ENCODE data around the gene BCL2L12.

BCL2L12 gene

DNA sequence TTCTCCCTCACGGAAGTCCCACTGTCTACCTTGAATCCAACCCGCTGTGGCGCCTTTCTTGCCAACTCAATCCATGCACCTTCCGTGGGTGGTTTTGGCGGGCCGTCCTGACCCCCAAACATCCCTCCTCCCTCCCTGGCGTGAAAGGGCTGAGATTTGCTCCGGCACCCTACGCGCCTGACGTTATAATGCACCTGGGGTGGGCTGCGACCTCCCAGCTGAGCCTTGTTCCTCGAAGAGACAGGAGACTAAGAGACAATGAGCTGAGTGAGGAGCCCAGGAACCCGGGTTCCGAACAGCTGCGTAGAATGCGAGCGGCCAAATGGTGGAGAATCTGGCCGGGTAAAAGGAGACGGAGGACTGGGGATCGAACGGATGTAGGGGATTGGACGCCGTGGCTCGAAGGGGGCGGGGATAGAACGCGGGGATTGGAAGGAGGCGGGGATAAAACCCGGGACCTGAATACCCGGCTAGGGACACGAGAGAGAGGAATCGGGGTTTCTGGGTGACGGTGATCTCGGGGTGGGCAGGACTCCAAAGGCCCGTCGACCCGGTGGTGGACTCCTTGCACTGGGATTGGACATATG is 25.0 kb downstream of the BCL2L12 start, which contains the start of gene CPT1C:
TSS of gene CPT1C (plus strand) at position 461 of the 587 bp plus-strand sequence. CDS start 1,137 bp downstream, outside the sequence.
- CTCF ChIA-PET = no interaction called here
- POLR2A ChIA-PET = no interaction called here
- TF ChIP-seq L3MBTL2 (conservative IDR thresholded peaks at IDR 0.05) = no peak
- no peak for TF ChIP-seq TARDBP (IDR thresholded peaks at IDR 0.05)
- no peak for TF ChIP-seq CTBP1 (IDR thresholded peaks at IDR 0.05; ENCODE audit: borderline replicate concordance)
- no peak for TF ChIP-seq SUZ12 (IDR thresholded peaks at IDR 0.05)
- no peak for TF ChIP-seq ELF4 (IDR thresholded peaks at IDR 0.05)
- TF ChIP-seq ARNT (IDR thresholded peaks at IDR 0.05) = no peak
- DNase-seq (ENCODE audit: extremely low spot score) = no peak

DNA sequence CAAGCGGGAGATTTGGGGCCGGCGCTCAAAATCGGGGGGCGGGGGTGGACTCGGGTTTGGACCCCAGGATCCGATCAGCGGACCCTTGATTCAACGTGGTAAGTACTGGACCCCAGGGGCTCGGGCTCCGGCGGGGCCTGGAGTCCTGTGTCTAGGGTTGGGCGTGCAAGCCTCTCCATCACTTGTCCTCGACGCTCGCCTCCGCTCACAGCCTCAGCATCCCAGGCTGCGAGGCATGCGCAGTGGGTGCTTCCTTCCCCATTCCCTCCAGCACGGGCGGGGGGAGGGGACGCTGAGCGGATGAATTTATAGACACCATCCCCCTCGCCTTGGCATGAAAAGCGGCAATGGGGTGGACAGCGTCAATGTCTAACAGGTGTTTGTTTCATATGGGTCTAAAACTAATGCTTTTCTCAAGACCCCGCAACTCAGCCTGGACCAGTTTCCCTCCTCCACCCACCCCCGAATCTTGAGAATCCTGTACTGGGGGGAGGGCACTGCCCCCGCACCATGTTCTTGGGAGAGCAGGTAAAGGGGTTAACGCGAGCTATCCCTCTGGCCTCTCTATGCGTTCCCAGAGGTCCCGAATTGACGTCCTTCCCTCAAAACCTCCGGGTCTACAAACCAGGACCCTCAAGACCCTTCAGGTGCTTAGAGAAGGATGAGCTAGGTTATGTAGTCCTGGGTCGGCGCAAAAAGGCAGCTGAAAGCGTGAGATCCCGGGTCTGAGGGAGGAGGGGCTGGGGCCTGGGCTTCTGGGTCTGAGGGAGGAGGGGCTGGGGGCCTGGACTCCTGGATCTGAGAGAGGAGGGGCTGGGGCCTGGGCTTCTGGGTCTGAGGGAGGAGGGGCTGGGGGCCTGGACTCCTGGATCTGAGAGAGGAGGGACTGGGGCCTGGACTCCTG is 25.8 kb downstream of the BCL2L12 start:
- ChIA-PET POLR2A (no interaction called here), CTCF (no interaction called here)
- no peak for DNase-seq (ENCODE audit: extremely low spot score)
- TF ChIP-seq NFRKB (IDR thresholded peaks at IDR 0.05) (no peak), SP1 (IDR thresholded peaks at IDR 0.05) (no peak)

DNA sequence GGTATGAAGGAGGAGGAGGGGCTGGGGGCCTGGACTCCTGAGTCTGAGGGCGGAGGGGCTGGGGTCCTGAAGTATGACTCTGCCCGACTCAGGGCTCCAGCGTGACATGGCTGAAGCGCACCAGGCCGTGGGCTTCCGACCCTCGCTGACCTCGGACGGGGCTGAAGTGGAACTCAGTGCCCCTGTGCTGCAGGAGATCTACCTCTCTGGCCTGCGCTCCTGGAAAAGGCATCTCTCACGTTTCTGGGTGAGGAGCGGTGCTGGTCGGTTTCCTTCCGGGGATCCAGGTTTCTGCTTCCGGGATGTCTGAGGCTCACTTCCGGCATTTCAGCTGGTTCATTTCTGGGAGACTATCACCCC is 26.4 kb downstream of the BCL2L12 start:
- TF ChIP-seq HDGF (IDR thresholded peaks at IDR 0.05; ENCODE audit: borderline replicate concordance) (no peak), FOXK2 (IDR thresholded peaks at IDR 0.05) (no peak), SP1 (IDR thresholded peaks at IDR 0.05) (no peak), ELF4 (IDR thresholded peaks at IDR 0.05) (no peak), CTBP1 (IDR thresholded peaks at IDR 0.05; ENCODE audit: borderline replicate concordance) (no peak), ZNF384 (IDR thresholded peaks at IDR 0.05) (no peak), L3MBTL2 (conservative IDR thresholded peaks at IDR 0.05) (no peak), FOXM1 (IDR thresholded peaks at IDR 0.05; ENCODE audit: borderline replicate concordance) (no peak), ARNT (IDR thresholded peaks at IDR 0.05) (no peak), TARDBP (IDR thresholded peaks at IDR 0.05) (no peak)
- DNase-seq (ENCODE audit: extremely low spot score) = no peak
- CTCF ChIA-PET = no interaction called here
- POLR2A ChIA-PET = interaction anchor here (0.8 kb wide), 1 partner anchor 14 kb away, joined by 4 read pairs; no protein-coding TSS in a partner anchor

DNA sequence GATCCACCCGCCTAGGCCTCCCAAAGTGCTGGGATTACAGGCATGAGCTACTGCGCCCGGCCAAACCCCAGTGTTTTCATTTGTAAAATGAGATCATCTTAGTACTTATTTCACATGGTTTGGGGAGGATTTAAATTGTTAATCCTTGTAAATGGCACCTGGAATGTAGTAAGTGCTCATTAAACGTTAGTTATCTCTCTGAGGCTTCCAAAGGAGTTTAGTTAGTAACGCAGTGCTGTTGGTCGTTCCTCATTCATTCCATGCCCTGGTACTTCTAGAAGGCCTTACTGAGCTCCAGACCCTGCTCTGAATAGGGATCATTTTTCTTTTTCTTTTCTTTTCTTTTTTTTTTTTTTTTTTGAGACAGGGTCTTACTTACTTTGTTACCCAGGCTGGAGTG is 30.4 kb downstream of the BCL2L12 start:
- no peak for DNase-seq (ENCODE audit: extremely low spot score)
- CTCF ChIA-PET = interaction anchor here (0.7 kb wide), 1 partner anchor 187 kb away, joined by 5 read pairs; no protein-coding TSS in a partner anchor
- TF ChIP-seq ELF4 (IDR thresholded peaks at IDR 0.05) = no peak
- TF ChIP-seq ZNF384 (IDR thresholded peaks at IDR 0.05) = no peak
- no peak for TF ChIP-seq FOXK2 (IDR thresholded peaks at IDR 0.05)
- TF ChIP-seq NFRKB (IDR thresholded peaks at IDR 0.05) = no peak
- TF ChIP-seq, protein P1, sequence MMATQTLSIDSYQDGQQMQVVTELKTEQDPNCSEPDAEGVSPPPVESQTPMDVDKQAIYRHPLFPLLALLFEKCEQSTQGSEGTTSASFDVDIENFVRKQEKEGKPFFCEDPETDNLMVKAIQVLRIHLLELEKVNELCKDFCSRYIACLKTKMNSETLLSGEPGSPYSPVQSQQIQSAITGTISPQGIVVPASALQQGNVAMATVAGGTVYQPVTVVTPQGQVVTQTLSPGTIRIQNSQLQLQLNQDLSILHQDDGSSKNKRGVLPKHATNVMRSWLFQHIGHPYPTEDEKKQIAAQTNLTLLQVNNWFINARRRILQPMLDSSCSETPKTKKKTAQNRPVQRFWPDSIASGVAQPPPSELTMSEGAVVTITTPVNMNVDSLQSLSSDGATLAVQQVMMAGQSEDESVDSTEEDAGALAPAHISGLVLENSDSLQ (IDR thresholded peaks at IDR 0.05) = no peak
- no peak for TF ChIP-seq HDGF (IDR thresholded peaks at IDR 0.05; ENCODE audit: borderline replicate concordance)
- no peak for TF ChIP-seq BHLHE40 (IDR thresholded peaks at IDR 0.05; ENCODE audit: borderline replicate concordance)
- TF ChIP-seq TARDBP (IDR thresholded peaks at IDR 0.05) = no peak
- TF ChIP-seq LEF1 (IDR thresholded peaks at IDR 0.05; ENCODE audit: borderline replicate concordance) = no peak
- POLR2A ChIA-PET = no interaction called here

DNA sequence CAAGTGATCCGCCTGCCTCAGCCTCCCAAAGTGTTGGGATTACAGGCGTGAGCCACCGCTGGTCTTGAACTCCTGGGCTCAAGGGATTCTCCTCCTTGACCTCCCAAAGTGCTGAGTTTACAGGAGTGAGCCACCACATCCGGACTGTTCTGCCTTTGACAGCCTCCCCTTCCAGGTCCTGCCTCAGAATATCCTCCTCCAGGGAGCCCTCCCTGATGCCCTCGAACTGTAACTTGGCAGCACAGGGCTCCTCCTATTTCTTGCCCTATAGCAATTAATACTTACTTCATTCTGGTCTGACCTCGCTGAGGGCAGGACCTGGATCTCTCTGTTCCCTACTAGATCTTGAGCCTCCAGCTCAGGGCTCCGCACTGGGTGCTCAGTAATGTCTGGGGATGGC is 31.1 kb downstream of the BCL2L12 start:
- ChIA-PET POLR2A (no interaction called here), CTCF (no interaction called here)
- TF ChIP-seq BHLHE40 (IDR thresholded peaks at IDR 0.05; ENCODE audit: borderline replicate concordance) (no peak), TARDBP (IDR thresholded peaks at IDR 0.05) (no peak), LEF1 (IDR thresholded peaks at IDR 0.05; ENCODE audit: borderline replicate concordance) (no peak), FOXA1 (IDR thresholded peaks at IDR 0.05) (no peak), FOXM1 (IDR thresholded peaks at IDR 0.05; ENCODE audit: borderline replicate concordance) (no peak), L3MBTL2 (conservative IDR thresholded peaks at IDR 0.05) (no peak), NFRKB (IDR thresholded peaks at IDR 0.05) (no peak), SP1 (IDR thresholded peaks at IDR 0.05) (no peak), CTBP1 (IDR thresholded peaks at IDR 0.05; ENCODE audit: borderline replicate concordance) (no peak), ZNF384 (IDR thresholded peaks at IDR 0.05) (no peak), SUZ12 (IDR thresholded peaks at IDR 0.05) (no peak)
- TF ChIP-seq, protein P1 (IDR thresholded peaks at IDR 0.05) = no peak
- no peak for DNase-seq (ENCODE audit: extremely low spot score)

DNA sequence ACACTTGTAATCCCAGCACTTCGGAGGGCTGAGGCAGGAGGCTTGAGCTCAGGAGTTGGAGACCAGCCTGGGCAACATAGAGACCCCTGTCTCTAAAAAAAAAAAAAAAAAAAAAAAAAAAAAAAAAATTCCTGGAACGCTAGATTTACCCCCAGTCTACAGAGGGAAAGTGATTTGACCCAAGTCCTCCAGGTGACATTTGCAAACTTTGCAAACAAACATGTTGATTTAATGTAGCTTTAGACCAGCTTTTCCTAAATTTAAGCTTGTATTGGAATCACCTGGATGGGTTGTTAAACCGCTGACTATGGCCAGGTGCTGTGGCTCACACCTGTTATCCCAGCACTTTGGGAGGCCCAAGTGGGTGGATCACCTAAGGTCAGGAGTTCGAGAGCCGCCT is 33.6 kb downstream of the BCL2L12 start:
- no peak for DNase-seq (ENCODE audit: extremely low spot score)
- CTCF ChIA-PET = interaction anchor here (0.8 to 1.4 kb wide), 2 partner anchors 18 to 27 kb away, joined by 3 read pairs; no protein-coding TSS in a partner anchor
- TF ChIP-seq ZNF384 (IDR thresholded peaks at IDR 0.05) (no peak), TARDBP (IDR thresholded peaks at IDR 0.05) (no peak), SUZ12 (IDR thresholded peaks at IDR 0.05) (no peak), FOXM1 (IDR thresholded peaks at IDR 0.05; ENCODE audit: borderline replicate concordance) (no peak), LEF1 (IDR thresholded peaks at IDR 0.05; ENCODE audit: borderline replicate concordance) (no peak)
- POLR2A ChIA-PET = interaction anchor here (1.9 kb wide), 1 partner anchor 18 kb away, joined by 6 read pairs; no protein-coding TSS in a partner anchor

DNA sequence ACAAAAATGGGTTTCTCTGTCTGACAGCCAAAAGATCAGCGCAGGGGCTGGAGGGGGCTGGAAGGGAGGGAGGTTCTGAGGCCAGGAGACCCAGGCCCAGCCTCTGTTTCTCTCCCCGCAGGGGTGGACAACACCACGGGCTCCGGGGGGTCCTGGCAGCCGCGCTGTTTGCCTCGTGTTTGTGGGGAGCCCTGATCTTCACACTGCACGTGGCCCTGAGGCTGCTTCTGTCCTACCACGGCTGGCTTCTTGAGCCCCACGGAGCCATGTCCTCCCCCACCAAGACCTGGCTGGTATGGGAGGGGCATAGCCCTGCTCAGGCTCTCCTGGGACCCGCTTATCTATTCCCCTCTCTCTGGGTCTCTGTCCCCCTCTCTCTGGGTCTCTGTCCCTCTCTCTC is 34.8 kb downstream of the BCL2L12 start:
- DNase-seq (ENCODE audit: extremely low spot score) = no peak
- ChIA-PET CTCF (no interaction called here), POLR2A (interaction anchor here (1.9 kb wide), 1 partner anchor 17 kb away, joined by 6 read pairs; no protein-coding TSS in a partner anchor)
- TF ChIP-seq BHLHE40 (IDR thresholded peaks at IDR 0.05; ENCODE audit: borderline replicate concordance) = no peak
- no peak for TF ChIP-seq SP1 (IDR thresholded peaks at IDR 0.05)
- TF ChIP-seq ARNT (IDR thresholded peaks at IDR 0.05) = no peak
- no peak for TF ChIP-seq ELF4 (IDR thresholded peaks at IDR 0.05)
- TF ChIP-seq FOXK2 (IDR thresholded peaks at IDR 0.05) = no peak
- no peak for TF ChIP-seq ZNF384 (IDR thresholded peaks at IDR 0.05)
- TF ChIP-seq FOXM1 (IDR thresholded peaks at IDR 0.05; ENCODE audit: borderline replicate concordance) = no peak
- TF ChIP-seq HDGF (IDR thresholded peaks at IDR 0.05; ENCODE audit: borderline replicate concordance) = no peak
- TF ChIP-seq L3MBTL2 (conservative IDR thresholded peaks at IDR 0.05) = no peak
